DND-41 (cell line): ENCODE results near the gene PZP.

Experiments
- CTCF ChIP-seq: IDR thresholded peaks from 2 replicates; pipeline ENCODE4 v1.5.1; 2012; ENCODE audit warnings: borderline replicate concordance, low read length, moderate library complexity, mild to moderate bottlenecking; ENCODE audit not compliant: poor library complexity, severe bottlenecking; ENCODE audit errors: extremely low read depth
- EZH2 ChIP-seq: IDR thresholded peaks from 3 replicates; pipeline ENCODE4 v1.6.1; 2012; ENCODE audit warnings: borderline replicate concordance, low read depth, mild to moderate bottlenecking, moderate library complexity, low read length, inconsistent platforms; ENCODE audit not compliant: severe bottlenecking

- peak; percentile 54 for TF ChIP-seq CTCF
- no peak for TF ChIP-seq EZH2
These were observed 73.1 kb downstream of the PZP start for GRCh38 chr12:9134981-9135628.
